Activated T-helper 2 cell treated with anti-CD3 and anti-CD28 coated beads, Interferon-gamma antibody, Interleukin-2, Interleukin-4, amounts not matched to agents 10 μg/mL and 5 μg/mL and 100 μg/mL, durations not matched to agents 14 hours and 24 hours and 36 hours (primary cell): ENCODE data around the gene LMAN1L. TPM values are rescaled to one million over a fixed set of nuclear protein-coding genes. Genes with fewer than 3 reads are reported as not detected.

Experiments used
- DNase-seq: peaks from one replicate; pipeline ENCODE4 v3.0.0; 2021; ENCODE audit warnings: low spot score
- H3K27ac Mint-ChIP-seq: one replicate; pipeline ENCODE4 v1.8.0; 2021; ENCODE audit warnings: mixed read lengths
- H3K27me3 Mint-ChIP-seq: one replicate; pipeline ENCODE4 v1.8.0; 2021; ENCODE audit warnings: low read depth, mixed read lengths
- H3K36me3 Mint-ChIP-seq: one replicate; pipeline ENCODE4 v1.8.0; 2021; ENCODE audit warnings: low read depth, mixed read lengths
- H3K4me1 Mint-ChIP-seq: one replicate; pipeline ENCODE4 v1.8.0; 2021; ENCODE audit warnings: low read depth, mixed read lengths
- H3K4me3 Mint-ChIP-seq: one replicate; pipeline ENCODE4 v1.8.0; 2021; ENCODE audit warnings: low read depth, mild to moderate bottlenecking, moderate library complexity, mixed read lengths
- H3K9me3 Mint-ChIP-seq: one replicate; pipeline ENCODE4 v1.8.0; 2021; ENCODE audit warnings: mixed read lengths
- intact Hi-C: fragments of 100-400 bp; cut with micrococcal nuclease; formaldehyde crosslinking; loops from one replicate; pipeline ENCODE4 v1.15.1; 2023
- total RNA-seq: library from RNA; stranded (reverse); gene quantifications from 2 replicates; pipeline ENCODE4 v1.2.3, GENCODE V29; 2022

Gene LMAN1L
- 0.32 TPM in 1 of 2 replicates, not detected in the other for total RNA-seq

DNA sequence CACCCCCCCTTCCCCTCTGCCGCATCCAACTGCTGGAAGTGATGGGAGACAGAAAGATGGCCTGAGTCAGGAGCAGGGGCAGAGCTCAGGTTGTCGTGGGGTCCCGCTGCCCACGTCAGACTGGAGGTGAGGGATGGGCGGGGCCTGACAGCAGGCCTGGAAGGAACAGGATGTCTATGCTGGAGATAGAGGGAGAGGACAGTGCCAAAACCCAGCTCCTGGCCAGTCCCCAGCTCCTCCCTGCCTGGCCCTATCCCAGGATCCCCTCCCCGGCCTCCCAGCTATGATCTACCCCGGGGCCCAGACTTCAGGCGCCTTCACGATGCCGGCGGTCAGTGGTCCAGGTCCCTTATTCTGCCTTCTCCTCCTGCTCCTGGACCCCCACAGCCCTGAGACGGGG, at the start of gene LMAN1L:
Gene LMAN1L (plus strand): TSS at position 303 of the 400 bp plus-strand sequence. CDS start 20 bp downstream, at position 323.
- Mint-ChIP-seq H3K27me3 (peaks cover 2% of the 10 kb centered on the region), H3K27ac (no peak within 1 kb of the TSS), H3K4me3 (no peak within 1 kb of the TSS), H3K9me3 (no peaks in the 10 kb centered on the region), H3K4me1 (peaks cover 5% of the 10 kb centered on the region), H3K36me3 (no peaks in the 10 kb centered on the region)
- intact Hi-C loops: no loop called here
- DNase-seq: no peak

DNA sequence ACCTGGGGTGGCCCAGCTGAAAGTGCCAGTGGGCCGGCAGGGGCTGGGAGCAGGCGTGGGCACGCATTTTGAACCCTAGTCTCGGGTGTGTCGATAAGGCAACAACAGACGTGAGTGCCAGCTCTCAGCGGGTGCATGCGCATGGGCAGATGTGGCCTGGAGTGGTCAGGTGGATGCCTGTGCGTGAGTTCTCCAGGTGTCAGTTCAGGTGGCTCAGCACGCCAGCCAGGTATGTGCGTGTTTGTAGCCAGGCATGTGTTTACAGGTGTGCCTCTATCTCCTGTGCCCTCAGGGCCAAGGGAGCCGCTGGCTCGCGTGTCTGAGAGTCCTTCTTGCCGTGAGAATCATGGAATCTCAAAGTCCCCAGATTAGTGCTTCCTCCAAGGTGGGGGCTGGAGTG, 49.2 kb upstream of the LMAN1L start:
- Mint-ChIP-seq H3K4me1 (no peaks in the 10 kb centered on the region), H3K36me3 (no peaks in the 10 kb centered on the region), H3K9me3 (no peaks in the 10 kb centered on the region), H3K4me3 (no peak overlapping the region), H3K27me3 (no peaks in the 10 kb centered on the region), H3K27ac (no peak overlapping the region)
- no peak for DNase-seq
- intact Hi-C loops: no loop called here

DNA sequence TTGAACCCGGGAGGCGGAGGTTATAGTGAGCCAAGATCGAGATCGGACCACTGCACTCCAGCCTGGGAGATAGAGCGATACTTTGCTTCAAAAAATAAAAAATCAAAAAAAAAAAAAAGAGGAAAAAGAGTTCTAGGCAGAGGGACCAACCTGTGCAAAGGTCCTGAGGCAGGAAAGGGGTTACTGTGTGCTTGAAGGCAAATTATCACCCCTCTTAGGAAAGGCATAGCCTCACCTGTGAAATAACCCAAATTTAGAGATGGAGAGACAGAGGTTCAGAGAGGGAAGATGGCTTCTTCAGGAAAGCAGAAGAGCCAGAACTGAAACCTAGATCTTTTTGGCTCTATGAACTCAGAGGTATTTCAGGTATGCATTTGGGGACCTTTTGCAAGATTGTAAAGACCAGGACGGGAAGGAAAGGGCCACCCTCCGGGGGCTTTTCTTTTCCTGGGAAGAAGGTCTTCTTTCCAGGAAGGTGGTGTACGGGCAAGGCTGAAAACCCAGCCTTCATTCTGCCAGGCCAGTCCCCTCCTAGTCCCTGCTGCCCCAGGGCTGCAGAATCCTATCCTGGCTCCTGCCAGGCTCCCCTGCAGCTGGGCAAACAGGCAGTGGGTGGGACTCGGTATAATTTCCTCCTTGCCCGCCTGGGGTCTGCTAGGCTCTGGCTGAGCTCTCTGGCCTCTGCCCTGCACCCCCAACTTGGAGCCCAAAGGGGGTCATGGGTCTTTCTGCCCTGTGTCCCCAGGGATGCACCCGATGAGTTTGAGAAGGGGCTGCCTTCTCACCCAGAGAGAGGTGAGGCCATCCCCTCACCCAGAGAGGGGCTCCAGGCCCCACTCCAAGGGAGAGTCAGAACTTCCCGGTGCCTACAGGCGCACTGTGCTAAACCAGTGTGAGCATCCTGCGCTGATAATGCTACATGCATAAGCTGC, 45.2 kb upstream of the LMAN1L start:
- intact Hi-C loops: no loop called here
- Mint-ChIP-seq H3K27me3 (no peaks in the 10 kb centered on the region), H3K9me3 (no peaks in the 10 kb centered on the region), H3K4me3 (no peak overlapping the region), H3K27ac (no peak overlapping the region), H3K36me3 (no peaks in the 10 kb centered on the region), H3K4me1 (peaks cover 15% of the 10 kb centered on the region)
- no peak for DNase-seq

DNA sequence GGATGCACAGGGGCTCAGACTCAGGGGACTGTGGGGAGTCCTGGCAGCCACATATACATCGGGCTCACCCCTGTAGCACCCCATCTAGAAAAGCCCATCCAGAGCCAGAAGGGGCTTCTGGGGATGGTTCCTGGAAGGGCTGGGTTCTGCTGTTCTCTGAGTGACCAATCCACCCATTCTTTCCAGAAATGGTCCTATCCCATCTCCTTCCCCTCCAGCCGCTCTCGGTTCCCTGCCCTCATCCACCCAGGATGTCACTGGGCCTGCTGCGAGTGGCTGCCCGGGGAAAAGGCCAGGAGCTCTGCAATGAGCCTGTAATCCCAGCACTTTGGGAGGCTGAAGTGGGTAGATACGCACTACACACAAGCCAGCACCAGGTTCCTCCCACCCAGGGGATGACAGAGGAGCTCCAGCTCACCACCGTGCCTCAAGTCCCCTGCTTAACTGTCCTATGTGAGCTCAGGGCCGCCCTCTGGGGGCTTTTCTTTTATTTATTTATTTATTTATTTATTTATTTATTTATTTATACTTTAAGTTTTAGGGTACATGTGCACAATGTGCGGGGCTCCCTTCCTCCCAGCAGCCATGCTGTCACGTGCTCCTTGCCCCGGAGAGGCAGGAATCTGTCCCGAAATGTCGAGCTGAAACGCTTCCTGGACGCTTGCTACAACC, 44.4 kb upstream of the LMAN1L start:
- Mint-ChIP-seq H3K27me3 (no peaks in the 10 kb centered on the region), H3K4me3 (no peak overlapping the region), H3K4me1 (peaks cover 21% of the 10 kb centered on the region), H3K27ac (no peak overlapping the region), H3K36me3 (no peaks in the 10 kb centered on the region), H3K9me3 (no peaks in the 10 kb centered on the region)
- no peak for DNase-seq
- intact Hi-C loops: no loop called here

DNA sequence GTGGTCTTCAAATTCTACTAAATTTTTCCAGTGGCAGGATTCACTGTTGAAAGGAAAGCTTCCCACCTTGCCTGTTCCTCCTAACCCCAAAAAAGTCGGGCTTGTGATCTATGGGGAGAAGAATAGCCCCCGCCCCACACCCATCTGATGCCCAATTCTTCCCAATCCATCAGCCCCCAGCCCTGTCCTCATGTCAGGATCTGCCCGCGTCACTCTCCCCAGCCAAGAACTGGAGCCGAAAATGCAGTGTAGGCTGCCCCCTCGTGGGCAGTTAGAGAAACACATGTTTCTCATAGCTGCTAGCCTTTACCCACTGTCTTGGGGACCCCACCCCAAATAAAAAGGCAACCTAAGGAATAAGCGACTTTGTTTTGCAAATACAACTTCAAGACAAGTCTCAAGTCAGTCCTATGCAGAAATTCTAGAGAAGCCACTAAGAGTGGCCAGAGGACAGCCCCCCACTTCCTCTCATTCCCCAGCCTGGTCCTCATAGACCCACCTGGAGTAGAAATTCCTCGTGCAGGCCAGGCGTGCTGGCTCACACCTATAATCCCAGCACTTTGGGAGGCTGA, 43.8 kb upstream of the LMAN1L start:
- no peak overlapping the region for H3K4me3 Mint-ChIP-seq
- peak; percentile 45 for DNase-seq
- H3K36me3 Mint-ChIP-seq: no peaks in the 10 kb centered on the region
- H3K9me3 Mint-ChIP-seq: no peaks in the 10 kb centered on the region
- no peak overlapping the region for H3K27ac Mint-ChIP-seq
- H3K4me1 Mint-ChIP-seq: peaks cover 23% of the 10 kb centered on the region
- intact Hi-C loops: loop anchor here (1.0 kb wide), 2 partner anchors 134 to 394 kb away; no protein-coding TSS in a partner anchor
- H3K27me3 Mint-ChIP-seq: no peaks in the 10 kb centered on the region

DNA sequence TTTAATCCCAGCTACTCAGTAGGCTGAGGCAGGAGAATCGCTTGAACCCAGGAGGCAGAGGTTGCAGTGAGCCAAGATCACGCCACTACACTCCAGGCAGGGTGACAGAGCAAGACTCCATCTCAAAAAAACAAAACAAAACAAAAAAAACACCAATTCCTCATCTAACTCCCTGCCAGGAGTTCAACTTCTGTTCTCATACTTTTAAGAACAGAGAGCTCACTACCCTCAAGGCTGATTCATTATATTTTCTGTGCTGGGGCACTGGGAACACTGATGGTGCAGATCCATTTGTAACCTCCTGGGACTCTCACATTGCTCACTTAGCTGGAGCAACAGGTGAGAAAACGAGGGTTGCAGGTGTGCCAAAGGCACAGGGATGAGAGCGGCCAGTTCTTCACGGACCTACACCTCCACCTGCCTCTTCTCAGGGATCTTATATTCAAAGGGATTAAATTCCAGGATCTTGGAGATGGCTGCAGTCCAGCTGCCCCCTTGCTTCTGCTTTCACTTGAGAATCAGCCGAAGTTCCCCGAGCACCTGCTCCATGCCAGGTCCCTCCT, 43.1 kb upstream of the LMAN1L start:
- no peak for DNase-seq
- intact Hi-C loops: loop anchor here (1.0 to 2.0 kb wide), 3 partner anchors 73 to 394 kb away; partner anchors contain the start of gene ULK3
- Mint-ChIP-seq H3K4me3 (no peak overlapping the region), H3K4me1 (peaks cover 28% of the 10 kb centered on the region), H3K27me3 (no peaks in the 10 kb centered on the region), H3K27ac (no peak overlapping the region), H3K36me3 (no peaks in the 10 kb centered on the region), H3K9me3 (no peaks in the 10 kb centered on the region)

DNA sequence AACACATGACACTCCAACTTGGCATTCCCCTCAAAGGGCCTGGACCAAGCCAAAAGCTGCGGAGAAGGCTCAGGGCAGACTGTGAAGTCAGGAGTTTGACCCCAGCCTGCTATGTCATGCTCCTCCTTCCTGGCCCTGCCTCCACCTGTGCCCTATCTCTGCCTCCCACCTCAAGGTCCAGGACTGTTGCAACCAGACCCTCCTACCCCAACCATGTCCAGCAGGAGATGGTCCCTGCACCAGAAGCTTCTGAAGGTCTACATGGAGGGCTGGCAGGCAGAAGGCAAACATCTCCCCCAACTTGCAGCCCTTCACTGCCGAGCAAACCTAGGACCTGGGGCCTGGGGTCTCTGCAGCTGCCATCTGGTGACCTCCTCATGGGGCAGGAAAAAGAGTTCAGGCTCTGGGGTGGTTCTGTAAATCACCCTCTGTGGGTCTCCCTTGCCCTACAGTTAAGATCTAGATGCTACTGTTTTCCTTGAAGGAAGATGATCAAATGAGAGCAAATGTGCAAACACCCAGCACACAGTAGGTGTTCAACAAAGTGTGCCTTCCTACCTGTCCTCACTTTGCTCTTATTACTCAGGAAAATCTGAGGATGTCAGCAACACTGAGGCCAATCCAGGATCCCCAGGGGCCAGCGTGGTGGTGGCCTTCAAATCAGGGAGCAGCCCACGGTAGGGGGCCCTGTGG, 42.3 kb upstream of the LMAN1L start:
- no peak for DNase-seq
- H3K9me3 Mint-ChIP-seq: no peaks in the 10 kb centered on the region
- no peak overlapping the region for H3K4me3 Mint-ChIP-seq
- H3K36me3 Mint-ChIP-seq: no peaks in the 10 kb centered on the region
- no peak overlapping the region for H3K27ac Mint-ChIP-seq
- no peaks in the 10 kb centered on the region for H3K27me3 Mint-ChIP-seq
- peaks cover 33% of the 10 kb centered on the region for H3K4me1 Mint-ChIP-seq
- intact Hi-C loops: loop anchor here (2.0 kb wide), 1 partner anchor 72 kb away; the partner anchor contains the start of gene ULK3

DNA sequence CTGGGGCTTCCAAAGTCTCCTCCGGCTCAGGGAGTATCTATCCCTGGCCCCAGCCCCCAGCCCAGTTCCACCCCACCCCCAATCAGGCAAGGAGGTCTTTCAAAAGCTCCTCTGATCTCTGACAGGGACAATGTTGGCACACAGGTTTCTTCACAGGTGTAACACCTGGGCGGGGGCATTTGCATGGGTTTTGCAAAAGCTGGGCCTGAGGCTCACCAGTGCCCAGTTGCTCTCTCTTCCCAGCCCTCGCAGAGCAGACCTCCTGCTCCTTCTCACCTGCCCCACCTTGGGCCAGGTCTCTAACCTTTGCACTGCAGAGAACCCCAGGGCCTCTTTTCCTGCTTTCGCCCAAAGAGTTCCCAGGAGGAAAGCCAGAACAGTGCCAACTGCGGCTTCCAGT, 39.3 kb upstream of the LMAN1L start:
- H3K36me3 Mint-ChIP-seq: no peaks in the 10 kb centered on the region
- H3K4me1 Mint-ChIP-seq: peaks cover 62% of the 10 kb centered on the region
- H3K4me3 Mint-ChIP-seq: no peak overlapping the region
- H3K27ac Mint-ChIP-seq: peak overlapping the region; percentile 55
- no peak for DNase-seq
- intact Hi-C loops: no loop called here
- no peaks in the 10 kb centered on the region for H3K9me3 Mint-ChIP-seq
- H3K27me3 Mint-ChIP-seq: no peaks in the 10 kb centered on the region

DNA sequence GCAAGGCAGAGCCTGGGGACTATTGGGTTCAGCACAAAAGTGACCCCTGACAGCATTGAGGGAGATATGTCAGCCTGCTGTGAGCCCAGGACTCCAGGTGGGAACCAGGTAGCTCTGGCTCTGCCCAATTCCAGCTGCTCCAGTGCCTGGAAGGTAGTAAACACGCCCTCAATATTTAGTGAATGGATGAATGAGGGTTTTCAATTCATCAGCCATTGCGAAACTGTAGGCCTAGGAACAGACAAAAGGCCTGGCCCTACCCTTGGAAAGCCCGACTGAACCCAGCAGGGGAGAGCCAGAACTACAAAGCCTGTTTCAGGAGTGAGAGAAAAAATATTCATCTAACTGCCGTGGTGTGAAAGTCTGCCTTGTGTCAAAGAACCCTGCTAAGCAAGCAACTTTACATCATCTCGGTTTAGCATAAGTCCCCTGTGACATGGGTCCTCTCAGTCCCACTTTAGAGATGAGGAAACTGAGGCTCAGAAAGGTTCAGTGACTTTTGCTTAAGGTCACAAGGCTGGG, 38.8 kb upstream of the LMAN1L start:
- Mint-ChIP-seq H3K36me3 (no peaks in the 10 kb centered on the region), H3K27me3 (no peaks in the 10 kb centered on the region), H3K27ac (peak overlapping the region; percentile 55), H3K4me1 (peaks cover 64% of the 10 kb centered on the region), H3K4me3 (no peak overlapping the region), H3K9me3 (no peaks in the 10 kb centered on the region)
- no peak for DNase-seq
- intact Hi-C loops: no loop called here

DNA sequence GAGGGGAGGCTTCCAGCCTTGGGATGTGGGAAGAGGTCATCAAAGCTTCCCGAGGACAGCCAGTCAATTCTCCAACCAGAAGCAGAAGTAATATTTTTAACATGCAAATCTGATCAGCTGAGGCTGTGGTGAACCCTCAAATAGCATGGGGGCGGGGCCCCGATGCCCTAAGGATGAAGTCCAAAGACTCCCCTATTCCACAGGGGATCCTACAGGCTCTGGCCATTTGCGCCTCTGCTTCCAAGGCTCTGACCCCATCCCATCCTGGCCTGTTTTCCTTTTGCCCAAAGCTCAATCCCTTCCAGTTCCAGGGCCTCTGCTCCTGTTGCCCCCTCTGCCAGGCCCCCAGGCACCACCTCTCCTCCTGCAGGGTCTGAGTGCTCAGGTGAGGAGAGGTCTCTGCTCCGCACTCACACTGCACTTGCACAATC, 37.5 kb upstream of the LMAN1L start:
- Mint-ChIP-seq H3K4me1 (peaks cover 77% of the 10 kb centered on the region), H3K9me3 (no peaks in the 10 kb centered on the region), H3K27me3 (no peaks in the 10 kb centered on the region), H3K27ac (peak overlapping the region; percentile 30), H3K4me3 (no peak overlapping the region), H3K36me3 (no peaks in the 10 kb centered on the region)
- no peak for DNase-seq
- intact Hi-C loops: no loop called here

DNA sequence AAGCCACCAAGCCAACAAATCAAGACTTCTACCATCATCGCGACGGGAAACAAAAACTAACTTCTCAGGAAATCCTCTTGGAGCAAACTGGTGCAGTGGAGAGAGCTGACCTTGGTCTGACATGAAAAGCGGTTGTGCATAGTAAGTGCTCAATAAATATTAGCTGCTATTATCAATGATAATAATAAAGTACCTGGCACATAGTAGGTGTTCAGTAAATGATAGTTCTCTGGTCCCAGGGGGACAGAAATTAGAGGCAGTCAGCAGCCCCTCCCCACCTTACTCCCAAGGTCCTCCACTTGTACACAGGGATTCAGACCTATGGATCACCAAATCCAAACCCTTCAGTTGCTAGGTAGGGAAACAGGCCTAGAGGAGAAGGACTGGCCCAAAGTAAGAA, 36.7 kb upstream of the LMAN1L start:
- intact Hi-C loops: no loop called here
- Mint-ChIP-seq H3K36me3 (no peaks in the 10 kb centered on the region), H3K4me1 (peaks cover 82% of the 10 kb centered on the region), H3K4me3 (peak overlapping the region; percentile 18), H3K9me3 (no peaks in the 10 kb centered on the region), H3K27me3 (no peaks in the 10 kb centered on the region), H3K27ac (peak overlapping the region; percentile 99)
- no peak for DNase-seq
